HG02870 (cell line): ENCODE results near the gene AP2A2.
"Not testable (repeated sequence)": the region's sequence is repeated elsewhere in the genome, so short reads cannot be mapped to it uniquely, and the experiment has no call there.

Experiments
- ATAC-seq: cut with Tn5 transposase; IDR thresholded peaks from one replicate; pipeline ENCODE4 v1.9.1; 2021; ENCODE audit warnings: mild to moderate bottlenecking, moderate library complexity; ENCODE audit not compliant: unreplicated experiment

The AP2A2 gene

DNA sequence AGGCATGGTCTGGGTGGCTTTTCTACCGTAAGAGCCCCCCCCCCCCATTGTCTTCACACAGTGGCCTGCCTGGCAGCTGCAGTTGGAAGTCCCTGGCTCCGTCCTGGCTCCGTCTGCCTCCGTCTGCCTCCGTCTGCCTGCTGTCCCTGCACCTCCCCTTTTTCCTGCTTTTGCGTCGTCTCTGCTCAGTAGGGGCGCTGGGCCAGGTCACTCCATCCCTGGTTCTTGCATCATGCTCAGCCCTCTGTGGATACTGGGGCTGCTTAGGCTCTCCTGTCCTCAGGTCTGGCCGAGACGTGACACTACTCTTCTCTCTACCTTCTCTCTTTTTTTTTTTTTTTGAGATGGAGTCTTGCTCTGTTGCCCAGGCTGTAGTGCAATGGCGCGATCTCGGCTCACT is 27.8 kb downstream of the AP2A2 start:
- no peak for ATAC-seq

- ATAC-seq: no peak
Measured at GRCh38 chr11:954392-955153, 28.9 kb downstream of the AP2A2 start.

DNA sequence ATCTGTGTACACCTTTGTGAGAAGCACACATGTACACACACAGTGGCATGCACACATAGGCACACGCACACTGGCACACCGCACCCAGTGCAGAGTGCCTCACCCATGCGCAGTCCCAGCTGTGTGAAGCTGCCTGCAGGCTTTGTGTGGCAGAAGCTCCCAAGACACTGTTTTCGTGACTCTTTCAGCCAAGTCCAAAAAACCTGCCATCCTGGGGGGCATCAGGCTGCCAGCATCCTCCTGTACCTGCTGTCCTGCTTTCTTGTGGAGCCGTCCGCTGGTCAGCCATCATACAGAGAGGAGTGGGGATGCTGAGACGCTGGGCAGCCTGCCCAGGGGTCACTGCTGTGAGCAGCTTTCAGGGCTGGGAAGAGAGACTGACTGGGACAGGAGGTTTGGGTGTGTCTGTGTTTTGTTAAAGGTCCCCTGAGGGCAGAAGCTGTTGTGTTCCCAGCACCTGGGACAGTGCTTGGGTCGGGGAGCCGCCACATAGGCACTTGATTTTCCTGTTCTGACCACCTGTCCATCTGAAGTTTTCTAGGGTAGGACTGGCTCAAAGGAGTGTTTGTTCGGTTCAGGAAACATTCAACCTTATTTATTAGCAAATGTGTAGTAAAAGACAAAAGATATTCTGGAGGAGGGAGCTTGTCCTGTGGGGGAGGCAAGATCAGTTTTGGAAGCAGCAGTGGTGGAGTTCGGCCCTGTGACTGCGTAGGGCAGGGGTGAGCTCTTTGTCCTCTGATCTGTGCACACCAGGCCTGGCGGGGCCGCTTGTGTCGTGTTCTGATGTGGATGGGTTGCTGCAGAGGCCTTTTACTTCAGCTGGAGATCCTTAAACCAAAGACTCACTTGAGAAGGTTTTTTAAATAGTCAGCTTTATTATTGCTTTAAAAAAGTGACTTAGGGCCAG is 29.7 kb downstream of the AP2A2 start:
- ATAC-seq: no peak

DNA sequence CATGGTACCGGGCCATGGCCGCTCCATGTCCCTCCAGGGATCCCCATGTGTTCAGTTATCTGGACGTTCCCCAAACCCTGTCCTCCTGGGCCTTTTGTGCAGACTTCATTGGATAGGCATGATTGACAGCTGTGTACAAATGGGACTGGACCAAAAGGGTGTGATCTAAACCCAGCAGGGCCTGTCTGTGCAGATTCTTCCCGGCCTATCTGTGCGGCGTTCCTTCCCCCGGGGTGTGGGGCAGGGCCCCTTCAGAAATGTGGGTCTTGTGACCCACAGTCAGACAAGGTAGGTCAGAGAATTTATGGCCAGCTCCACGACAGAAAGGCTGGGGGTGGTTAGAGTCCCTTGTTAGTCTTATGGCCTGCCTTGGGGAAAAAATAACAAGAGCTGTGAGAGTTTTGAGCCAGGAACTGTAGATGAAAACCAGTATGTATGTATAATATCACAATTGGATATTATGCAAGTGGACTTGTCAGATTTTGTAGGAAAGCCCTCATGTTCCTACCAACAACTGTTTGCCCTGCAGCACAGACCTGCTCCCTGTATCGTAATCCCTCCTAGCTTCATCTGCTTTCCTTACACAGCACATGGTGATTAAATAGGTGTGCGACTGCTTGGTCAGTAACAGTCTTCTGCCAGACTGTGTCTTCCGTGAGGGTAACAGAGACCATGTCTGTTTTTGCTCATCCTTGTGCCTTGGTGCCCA is 31.7 kb downstream of the AP2A2 start:
- ATAC-seq: no peak

DNA sequence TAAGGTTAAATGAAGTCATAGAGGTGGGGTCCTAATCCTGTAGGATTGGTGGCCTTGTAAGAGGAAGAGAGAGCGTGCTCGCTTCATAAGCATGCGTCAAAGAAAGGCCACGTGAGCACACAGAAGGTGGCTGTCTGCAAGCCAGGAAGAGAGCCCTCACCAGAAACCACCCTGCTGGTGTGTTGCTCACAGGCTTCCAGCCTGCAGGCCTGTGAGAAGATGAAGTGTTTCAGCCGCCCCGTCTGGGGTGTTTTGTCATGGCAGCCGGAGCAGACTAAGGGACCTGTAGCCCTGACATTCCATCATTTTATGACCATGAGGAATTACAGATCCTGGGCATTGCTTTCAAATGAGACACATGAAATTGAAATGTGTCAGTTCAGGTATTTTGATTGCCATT is 32.4 kb downstream of the AP2A2 start:
- no peak for ATAC-seq

DNA sequence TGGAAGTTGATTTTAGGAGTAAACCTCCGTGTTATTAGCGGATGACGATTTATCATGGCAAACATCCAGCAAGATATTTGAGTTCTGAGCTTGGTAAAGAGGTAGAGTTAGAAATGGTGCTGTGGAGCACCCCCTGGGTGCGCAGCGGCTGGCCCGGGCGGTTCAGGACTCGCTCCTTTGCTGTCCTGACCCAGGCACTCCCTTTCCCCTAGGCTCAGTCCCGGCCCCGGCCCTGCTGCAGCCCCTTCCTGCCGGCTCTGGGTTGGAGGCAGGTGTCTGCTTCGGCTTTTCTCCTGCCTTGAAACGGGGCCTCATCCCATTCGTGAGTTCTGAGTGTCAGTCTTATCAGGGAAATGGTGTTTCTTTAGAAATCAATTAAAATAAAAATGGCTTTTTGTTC is 33.4 kb downstream of the AP2A2 start:
- ATAC-seq: no peak

- no peak for ATAC-seq
Measured at GRCh38 chr11:959608-960007, 33.9 kb downstream of the AP2A2 start.

- ATAC-seq: not testable (repeated sequence)
Measured at GRCh38 chr11:961310-961920, 35.7 kb downstream of the AP2A2 start.

GRCh38 chr11:961921-962320 is 36.3 kb downstream of the AP2A2 start:
- no peak for ATAC-seq

DNA sequence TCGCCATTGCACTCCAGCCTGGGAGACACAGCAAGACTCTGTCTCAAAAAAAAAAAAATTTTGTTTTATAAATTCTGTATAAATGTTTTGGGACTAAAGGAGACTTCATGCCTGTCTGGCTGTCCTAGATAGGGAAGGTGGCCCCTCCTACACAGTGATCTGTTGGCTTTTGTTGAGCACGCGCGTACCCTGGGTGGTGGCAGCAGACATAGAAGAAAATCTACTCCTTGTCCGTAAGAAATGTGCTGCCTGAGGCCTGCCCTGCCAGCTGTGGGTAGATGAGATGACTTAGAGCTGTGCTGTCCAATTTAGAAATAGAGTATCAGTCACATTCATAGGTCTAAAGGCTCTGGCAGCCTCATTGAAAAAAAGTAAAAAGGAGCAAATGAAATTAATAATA is 37.0 kb downstream of the AP2A2 start:
- no peak for ATAC-seq

DNA sequence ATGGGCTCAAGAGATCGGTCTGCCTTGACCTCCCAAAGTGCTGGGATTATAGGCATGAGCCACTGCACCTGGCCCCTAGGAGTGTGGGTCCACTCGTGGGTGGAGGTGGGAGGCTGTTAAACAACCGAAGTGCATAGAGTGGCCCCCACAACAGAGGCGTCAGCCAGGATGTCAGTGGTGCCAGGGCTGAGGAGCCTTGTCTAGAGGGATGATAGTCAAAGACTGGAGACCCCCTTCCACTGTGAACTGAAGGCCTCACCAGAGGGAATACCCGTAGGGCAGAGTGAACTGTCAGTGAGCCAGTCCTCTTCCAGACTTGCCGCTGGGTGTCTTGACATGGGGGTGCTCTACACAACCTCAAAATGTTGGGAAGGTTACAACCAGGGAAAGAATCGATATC is 38.2 kb downstream of the AP2A2 start:
- ATAC-seq: no peak

GRCh38 chr11:965206-965775 is 39.6 kb downstream of the AP2A2 start:
- ATAC-seq: no peak

DNA sequence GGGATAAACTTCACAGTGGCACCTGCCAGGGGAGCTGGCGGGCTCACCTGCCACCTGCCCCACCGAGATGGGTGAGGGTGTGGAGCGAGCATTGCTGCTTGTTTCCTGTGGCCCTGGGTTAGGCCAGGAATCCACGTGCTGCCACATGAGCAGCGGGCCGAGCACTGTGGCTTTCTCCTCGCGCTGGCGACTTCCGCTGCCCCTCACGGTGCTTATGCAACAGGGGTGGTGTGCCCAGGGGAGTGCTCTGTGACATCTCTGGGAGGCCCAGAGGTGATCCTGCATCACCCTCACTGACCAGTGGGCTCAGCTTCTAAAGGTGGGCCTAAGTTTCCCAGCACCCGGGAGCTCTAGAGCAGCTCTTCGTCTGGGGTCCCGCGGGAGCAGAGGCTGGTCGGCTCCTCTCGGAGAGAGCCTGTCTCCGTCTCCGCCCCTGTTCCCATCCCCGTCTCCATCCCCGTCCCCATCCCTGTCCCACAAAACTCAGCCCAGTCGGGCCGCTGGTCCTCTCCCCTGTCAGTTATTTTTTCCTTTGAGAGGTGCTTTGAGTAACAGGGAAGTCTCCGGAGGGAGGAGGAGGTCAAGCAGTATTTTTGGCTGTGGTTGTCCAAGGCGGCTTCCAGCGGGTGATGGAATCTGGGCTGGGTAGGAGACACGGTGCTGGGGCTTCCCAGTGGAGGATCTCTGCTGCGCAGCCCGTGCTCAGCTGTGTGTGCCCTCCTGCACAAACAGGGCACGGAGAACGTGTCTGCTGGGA is 42.5 kb downstream of the AP2A2 start:
- ATAC-seq: no peak

DNA sequence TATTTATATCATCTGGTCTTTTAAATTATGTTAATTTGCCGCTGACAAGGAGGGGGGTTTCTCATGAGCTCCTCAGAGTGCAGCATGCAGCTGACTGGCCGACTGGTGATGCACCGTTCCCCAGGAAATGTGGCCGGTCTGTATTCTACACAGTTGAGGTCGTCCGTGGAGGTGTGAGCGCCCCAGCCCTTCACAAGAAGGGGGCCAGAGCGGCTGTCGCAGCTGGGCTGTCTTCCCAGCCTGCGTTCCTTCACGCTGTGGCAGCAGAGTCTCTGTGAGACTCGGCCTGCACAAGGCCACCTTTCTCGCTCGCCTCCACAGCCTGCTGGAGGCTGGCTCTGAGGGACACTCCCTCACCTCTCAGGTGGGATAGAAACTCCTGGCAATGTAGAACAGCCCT is 43.2 kb downstream of the AP2A2 start:
- no peak for ATAC-seq

- no peak for ATAC-seq
Measured at GRCh38 chr11:969651-970205, 44.1 kb downstream of the AP2A2 start.

DNA sequence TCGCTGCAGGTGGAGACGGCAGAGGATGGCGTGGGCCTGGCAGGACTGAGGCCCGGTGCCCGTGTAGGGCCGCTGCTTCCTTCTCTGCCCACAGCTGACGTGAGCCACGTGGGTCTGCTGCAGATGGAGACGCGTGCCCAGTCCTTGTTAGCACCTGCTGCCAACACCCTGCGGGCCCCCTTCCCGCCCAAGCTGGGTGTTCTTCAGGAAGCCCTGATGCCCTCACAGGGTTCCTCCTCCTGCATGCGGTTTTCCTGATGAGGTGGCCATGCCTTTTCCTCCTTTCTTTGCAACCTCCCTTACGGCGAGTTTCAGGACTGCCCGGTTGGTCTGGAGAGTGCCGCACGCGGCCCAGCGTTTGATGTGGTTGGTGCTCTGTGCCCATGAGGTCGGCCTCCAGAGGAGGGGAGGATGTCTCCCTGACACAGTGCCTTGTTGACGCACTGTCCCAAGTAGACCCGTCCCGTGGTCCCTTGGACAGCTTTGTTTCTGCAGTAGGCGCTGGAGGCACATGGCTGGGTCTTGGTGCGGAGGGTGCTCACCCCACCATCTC is 44.7 kb downstream of the AP2A2 start:
- ATAC-seq: no peak

DNA sequence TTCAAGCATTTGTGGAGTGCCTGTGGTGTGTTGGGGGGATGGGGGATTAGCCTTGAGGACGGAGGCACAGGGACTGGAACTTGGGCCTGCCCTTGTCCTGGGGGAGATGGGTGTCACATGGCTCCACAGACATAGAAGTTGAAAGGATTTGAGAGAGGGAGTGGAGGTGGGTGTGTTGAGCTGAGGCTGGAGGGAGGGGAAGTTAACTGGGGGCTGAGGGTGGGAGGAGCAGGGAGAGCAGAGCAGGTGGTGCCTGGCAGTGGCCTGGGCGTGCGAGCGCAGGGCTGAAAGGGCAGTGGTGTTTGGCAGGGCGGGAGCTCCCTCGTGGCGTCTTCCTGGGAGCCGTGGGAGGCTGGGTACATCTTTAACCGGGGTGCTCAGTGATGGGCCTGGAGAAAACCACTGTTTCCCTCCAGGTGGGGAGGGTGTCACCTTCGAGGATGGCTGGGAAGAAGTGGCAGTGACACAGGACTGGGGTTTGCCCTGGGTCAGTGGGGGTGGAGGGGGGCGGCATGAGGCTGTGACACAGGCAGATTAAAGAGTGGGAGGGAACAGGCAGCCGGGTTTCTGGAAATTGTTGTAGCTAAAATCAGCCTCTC is 45.5 kb downstream of the AP2A2 start:
- ATAC-seq: no peak

DNA sequence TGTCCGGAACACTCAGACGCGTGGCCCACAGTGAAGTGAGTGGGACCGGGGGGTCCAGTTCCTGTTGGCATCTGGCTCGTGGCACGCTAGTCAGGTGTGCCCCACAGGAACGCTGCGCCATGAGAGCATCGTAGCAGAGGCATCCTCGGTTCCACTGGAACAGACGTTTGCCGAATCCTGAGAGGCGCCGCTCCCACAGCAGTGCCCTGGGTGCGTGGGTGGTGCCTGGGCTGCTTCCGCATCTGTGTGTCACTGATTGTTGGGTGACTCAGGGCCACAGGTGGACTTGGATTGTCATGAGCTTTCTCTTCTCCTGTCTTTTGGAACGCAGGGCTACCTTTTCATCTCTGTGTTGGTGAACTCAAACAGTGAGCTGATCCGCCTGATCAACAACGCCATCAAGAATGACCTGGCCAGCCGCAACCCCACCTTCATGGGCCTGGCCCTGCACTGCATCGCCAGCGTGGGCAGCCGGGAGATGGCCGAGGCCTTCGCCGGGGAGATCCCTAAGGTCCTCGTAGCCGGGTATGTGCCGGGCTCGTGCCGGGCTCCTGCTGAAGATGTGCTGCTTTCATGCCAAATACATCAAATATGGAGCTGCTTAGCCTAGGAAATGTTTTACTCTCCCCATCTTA is 46.2 kb downstream of the AP2A2 start:
- ATAC-seq: no peak
